RWPE2 (cell line): ENCODE measurements around the gene E4F1.

ENCODE experiments used
- ATAC-seq: fragments of 200-7000 bp; cut with Tn5 transposase; 3 replicates; pipeline ENCODE4 v1.9.1; 2021; ENCODE audit warnings: low read depth
- DNase-seq: peaks from one replicate; pipeline ENCODE4 v3.0.0-alpha.2; 2020; ENCODE audit warnings: low spot score
- H3K27ac ChIP-seq: fragments of 450-650 bp; 2 replicates; pipeline ENCODE4 v1.5.1; 2017; ENCODE audit warnings: mild to moderate bottlenecking; ENCODE audit not compliant: poor library complexity, severe bottlenecking
- H3K27me3 ChIP-seq: fragments of 250-450 bp; sonication (Bioruptor Pico); 2 replicates; pipeline ENCODE4 v1.5.1; 2021; ENCODE audit warnings: mild to moderate bottlenecking, moderate library complexity; ENCODE audit not compliant: insufficient read depth, poor library complexity, severe bottlenecking
- H3K36me3 ChIP-seq: fragments of 250-450 bp; sonication (Bioruptor Pico); 2 replicates; pipeline ENCODE4 v1.5.1; 2020; ENCODE audit warnings: low read depth, mild to moderate bottlenecking, moderate library complexity
- H3K4me1 ChIP-seq: fragments of 250-450 bp; sonication (Bioruptor Pico); 2 replicates; pipeline ENCODE4 v1.5.1; 2021; ENCODE audit warnings: mild to moderate bottlenecking, moderate library complexity; ENCODE audit not compliant: insufficient read depth, poor library complexity, severe bottlenecking
- H3K4me3 ChIP-seq: fragments of 250-450 bp; sonication (Bioruptor Pico); 2 replicates; pipeline ENCODE4 v1.5.1; 2021; ENCODE audit warnings: mild to moderate bottlenecking, moderate library complexity; ENCODE audit not compliant: severe bottlenecking
- H3K9me3 ChIP-seq: fragments of 250-450 bp; sonication (Bioruptor Pico); 2 replicates; pipeline ENCODE4 v1.5.1; 2021; ENCODE audit warnings: mild to moderate bottlenecking, moderate library complexity; ENCODE audit not compliant: severe bottlenecking
- CTCF ChIP-seq: fragments of 450-650 bp; IDR thresholded peaks from one replicate; pipeline ENCODE4 v1.5.1; 2017; ENCODE audit warnings: mild to moderate bottlenecking, moderate library complexity; ENCODE audit not compliant: poor library complexity, severe bottlenecking

E4F1 gene

GRCh38 chr16:2216330-2216729 is 7.1 kb upstream of the E4F1 start:
- Histone ChIP-seq H3K4me3 (no peak overlapping the region), H3K9me3 (no peaks in the 10 kb centered on the region), H3K27me3 (no peaks in the 10 kb centered on the region), H3K36me3 (peaks cover 20% of the 10 kb centered on the region), H3K27ac (peak overlapping the region; percentile 84), H3K4me1 (peaks cover 8% of the 10 kb centered on the region)
- DNase-seq = no peak
- no peak for ATAC-seq
- no peak for TF ChIP-seq CTCF

GRCh38 chr16:2223942-2224486 is 623 bp downstream of the E4F1 start:
- no peaks in the 10 kb centered on the region for H3K4me1 ChIP-seq
- H3K27me3 ChIP-seq = no peaks in the 10 kb centered on the region
- peak; percentile 72 for DNase-seq
- peak; percentile 44 for ATAC-seq
- H3K36me3 ChIP-seq = peaks cover 8% of the 10 kb centered on the region
- no peaks in the 10 kb centered on the region for H3K9me3 ChIP-seq
- H3K27ac ChIP-seq = peak overlapping the region; percentile 68
- peak; percentile 42 for TF ChIP-seq CTCF
- H3K4me3 ChIP-seq = peak overlapping the region; percentile 85

- no peak for DNase-seq
- H3K9me3 ChIP-seq = no peaks in the 10 kb centered on the region
- H3K27ac ChIP-seq = peak overlapping the region; percentile 9
- H3K36me3 ChIP-seq = peaks cover 15% of the 10 kb centered on the region
- no peak for ATAC-seq
- TF ChIP-seq CTCF = no peak
- H3K4me3 ChIP-seq = no peak overlapping the region
- H3K4me1 ChIP-seq = no peaks in the 10 kb centered on the region
- H3K27me3 ChIP-seq = no peaks in the 10 kb centered on the region
Measured at GRCh38 chr16:2226245-2226793, 2.9 kb downstream of the E4F1 start.

- Histone ChIP-seq H3K36me3 (peaks cover 15% of the 10 kb centered on the region), H3K27ac (no peak overlapping the region), H3K4me1 (no peaks in the 10 kb centered on the region), H3K4me3 (no peak overlapping the region), H3K27me3 (no peaks in the 10 kb centered on the region), H3K9me3 (no peaks in the 10 kb centered on the region)
- ATAC-seq (no peak), DNase-seq (no peak)
- no peak for TF ChIP-seq CTCF
Measured at GRCh38 chr16:2226918-2227317, 3.5 kb downstream of the E4F1 start.

- H3K27ac ChIP-seq = no peak overlapping the region
- no peak for TF ChIP-seq CTCF
- peaks cover 19% of the 10 kb centered on the region for H3K36me3 ChIP-seq
- DNase-seq = peak; percentile 68
- H3K27me3 ChIP-seq = no peaks in the 10 kb centered on the region
- H3K9me3 ChIP-seq = no peaks in the 10 kb centered on the region
- ATAC-seq = no peak
- H3K4me1 ChIP-seq = no peaks in the 10 kb centered on the region
- no peak overlapping the region for H3K4me3 ChIP-seq
Measured at GRCh38 chr16:2228161-2228824, 4.9 kb downstream of the E4F1 start.
